IPS-15b (cell line): ENCODE data around the gene EML6.
"Not testable (repeated sequence)": the region's sequence is repeated elsewhere in the genome, so short reads cannot be mapped to it uniquely, and the experiment has no call there.

Source experiments
- H3K27me3 ChIP-seq: one replicate; pipeline ENCODE4 v1.6.1; 2013; ENCODE audit warnings: low read length; ENCODE audit not compliant: control insufficient read depth, insufficient read depth
- H3K36me3 ChIP-seq: one replicate; pipeline ENCODE4 v1.6.1; 2013; ENCODE audit warnings: low read length; ENCODE audit not compliant: control insufficient read depth, insufficient read depth
- H3K4me1 ChIP-seq: one replicate; pipeline ENCODE4 v1.6.1; 2013; ENCODE audit warnings: mild to moderate bottlenecking, low read length; ENCODE audit not compliant: control insufficient read depth, insufficient read depth
- H3K4me3 ChIP-seq: one replicate; pipeline ENCODE4 v1.5.1; 2013; ENCODE audit warnings: low read depth, low read length
- H3K9ac ChIP-seq: one replicate; pipeline ENCODE4 v1.6.1; 2013; ENCODE audit warnings: low read depth, mild to moderate bottlenecking, low read length
- H3K9me3 ChIP-seq: one replicate; pipeline ENCODE4 v1.6.1; 2013; ENCODE audit warnings: mild to moderate bottlenecking, low read length; ENCODE audit not compliant: control insufficient read depth, insufficient read depth

The EML6 gene

DNA sequence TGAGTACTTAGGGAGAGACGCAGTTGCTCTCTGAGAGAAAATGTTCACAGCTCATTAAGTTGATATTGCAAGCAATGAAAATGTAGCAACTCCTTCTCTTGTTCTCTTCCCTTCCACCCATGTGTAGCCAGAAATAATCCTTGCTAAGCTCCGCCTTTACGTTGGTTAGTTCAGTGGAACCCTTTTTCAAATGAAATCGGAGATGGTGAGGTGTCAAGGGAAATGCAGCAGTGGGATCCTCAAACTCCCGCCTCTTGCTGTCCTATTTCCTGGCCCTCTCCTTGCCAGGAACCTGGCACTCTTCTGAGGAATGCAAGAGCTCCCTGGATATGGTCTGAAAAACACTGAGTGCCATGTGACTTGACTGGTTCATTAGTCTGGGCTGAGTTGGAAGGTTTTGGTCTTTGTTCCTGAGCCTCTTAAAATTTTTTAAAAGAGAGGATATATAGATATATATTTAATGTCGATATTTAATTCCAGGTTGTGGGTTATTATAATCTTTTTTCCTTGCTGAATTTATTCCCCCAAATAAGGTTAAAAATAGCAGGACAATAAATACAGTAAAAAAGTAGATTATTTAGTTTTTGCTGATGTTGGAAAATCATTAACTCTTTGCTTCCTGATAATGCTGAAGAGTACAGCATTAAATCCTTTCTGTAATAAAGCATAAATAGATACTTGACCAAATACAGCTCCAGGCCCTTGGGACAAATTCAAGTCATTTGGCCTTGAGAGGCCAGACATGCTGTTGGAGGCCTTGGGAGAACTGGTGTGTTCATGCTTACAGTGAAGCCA is 116.2 kb downstream of the EML6 start:
- no peak overlapping the region for H3K9ac ChIP-seq
- no peaks in the 10 kb centered on the region for H3K27me3 ChIP-seq
- no peaks in the 10 kb centered on the region for H3K4me1 ChIP-seq
- no peaks in the 10 kb centered on the region for H3K36me3 ChIP-seq
- H3K4me3 ChIP-seq: no peak overlapping the region
- H3K9me3 ChIP-seq: no peaks in the 10 kb centered on the region

DNA sequence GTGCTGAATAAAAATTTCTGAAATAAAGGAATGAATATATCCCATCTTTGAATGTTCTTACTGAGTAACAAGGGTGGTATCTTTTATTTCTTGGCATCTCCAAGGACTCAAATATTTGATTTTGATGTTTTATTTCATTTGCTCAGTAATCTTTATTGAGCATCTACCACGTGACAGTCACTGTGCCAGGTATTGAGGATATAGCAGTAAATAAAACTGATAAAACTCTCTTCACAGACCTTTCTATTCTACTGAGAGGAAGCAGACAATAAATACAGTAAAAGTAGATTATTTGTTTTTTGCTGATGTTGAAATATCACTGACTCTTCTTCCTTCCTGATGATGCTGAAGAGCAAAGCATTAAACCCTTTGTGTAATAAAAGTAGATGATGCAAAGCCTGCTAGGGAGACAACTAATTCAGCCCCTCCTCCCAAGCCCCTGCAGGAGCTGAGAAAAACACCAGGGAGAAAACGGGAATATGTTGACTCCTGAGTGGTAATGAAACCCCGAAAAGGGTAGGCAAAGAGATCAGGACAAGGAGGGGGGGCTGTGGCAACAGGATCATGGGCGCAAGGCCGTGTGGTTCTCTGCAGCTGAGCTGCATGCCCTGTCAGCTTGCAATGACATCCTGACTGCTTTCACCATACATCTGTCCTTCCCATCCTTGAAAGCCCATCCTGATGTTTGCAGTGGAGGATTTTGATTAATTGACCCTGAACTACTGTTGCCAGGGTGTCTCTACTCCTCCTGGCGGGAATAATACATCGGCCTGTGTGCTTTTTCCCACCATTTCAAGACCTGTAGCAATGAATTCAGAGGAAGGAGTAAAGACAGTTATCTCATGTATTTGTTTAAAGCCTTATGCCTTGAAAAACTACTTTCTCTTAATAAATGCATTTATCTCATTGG is 117.4 kb downstream of the EML6 start:
- no peaks in the 10 kb centered on the region for H3K36me3 ChIP-seq
- H3K4me3 ChIP-seq: no peak overlapping the region
- peak overlapping the region; percentile 39 for H3K9ac ChIP-seq
- no peaks in the 10 kb centered on the region for H3K27me3 ChIP-seq
- H3K4me1 ChIP-seq: no peaks in the 10 kb centered on the region
- H3K9me3 ChIP-seq: no peaks in the 10 kb centered on the region

DNA sequence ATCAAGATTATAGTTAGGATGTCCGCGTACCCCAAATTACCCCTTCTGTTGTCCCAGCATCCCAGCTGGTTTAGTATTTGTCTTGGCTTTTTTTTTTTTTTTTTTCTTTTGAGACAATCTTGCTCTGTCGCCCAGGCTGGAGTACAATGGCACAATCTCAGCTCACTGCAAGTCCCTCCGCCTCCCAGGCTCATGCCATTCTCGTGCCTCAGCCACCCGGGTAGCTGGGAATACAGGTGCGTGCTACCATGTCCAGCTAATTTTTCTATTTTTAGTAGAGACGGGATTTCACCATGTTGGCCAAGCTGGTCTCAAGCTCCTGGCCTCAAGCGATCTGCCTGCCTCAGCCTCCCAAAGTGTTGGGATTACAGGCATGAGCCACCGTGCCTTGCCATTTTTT is 118.0 kb downstream of the EML6 start:
- H3K4me1 ChIP-seq, H3K9me3 ChIP-seq: not testable (repeated sequence)

DNA sequence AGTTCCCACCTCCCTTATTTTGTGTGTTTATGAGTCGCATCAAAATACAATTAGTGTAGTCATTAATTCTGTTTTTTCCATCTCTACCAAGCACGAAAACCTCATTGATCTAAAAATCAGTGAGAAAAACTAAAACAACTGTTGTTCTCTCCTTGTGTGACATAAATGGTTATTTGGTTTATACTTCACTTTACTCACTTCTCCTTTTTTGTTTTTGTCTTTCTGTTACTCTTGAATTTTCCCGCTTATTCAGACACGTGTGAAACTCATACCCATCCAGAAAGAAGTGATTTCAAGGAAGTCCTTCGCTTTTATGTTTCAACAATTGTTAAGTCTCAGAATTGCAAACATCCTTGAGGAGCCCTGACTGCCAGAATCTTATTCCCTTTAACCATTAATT is 121.6 kb downstream of the EML6 start:
- Histone ChIP-seq H3K4me1 (no peaks in the 10 kb centered on the region), H3K27me3 (no peaks in the 10 kb centered on the region), H3K4me3 (no peak overlapping the region), H3K9ac (no peak overlapping the region), H3K36me3 (no peaks in the 10 kb centered on the region), H3K9me3 (no peaks in the 10 kb centered on the region)

More for the DNA sequence above, 118.0 kb downstream of the EML6 start:
- H3K4me3 ChIP-seq, H3K9ac ChIP-seq, H3K27me3 ChIP-seq, H3K36me3 ChIP-seq: not testable (repeated sequence)

DNA sequence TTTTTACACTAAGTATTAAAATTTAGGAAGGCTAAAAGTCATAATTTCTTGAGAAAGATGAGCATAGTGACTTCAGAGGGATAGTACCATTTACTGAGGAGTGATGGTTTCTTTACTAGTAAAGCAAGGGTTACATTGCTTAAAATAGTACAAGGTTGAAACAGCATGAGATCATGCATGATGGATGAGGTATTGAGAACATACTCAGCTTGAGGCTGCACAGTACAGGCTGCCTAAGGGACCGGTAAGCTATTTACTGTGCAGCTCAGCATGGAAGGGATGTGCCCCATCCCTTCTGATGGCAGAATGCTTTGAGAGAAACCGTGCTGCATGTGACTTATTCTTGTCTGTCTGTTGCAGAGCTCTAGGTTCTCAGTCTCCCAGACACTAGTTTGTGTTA is 122.1 kb downstream of the EML6 start:
- Histone ChIP-seq H3K9me3 (no peaks in the 10 kb centered on the region), H3K36me3 (no peaks in the 10 kb centered on the region), H3K4me3 (no peak overlapping the region)

DNA sequence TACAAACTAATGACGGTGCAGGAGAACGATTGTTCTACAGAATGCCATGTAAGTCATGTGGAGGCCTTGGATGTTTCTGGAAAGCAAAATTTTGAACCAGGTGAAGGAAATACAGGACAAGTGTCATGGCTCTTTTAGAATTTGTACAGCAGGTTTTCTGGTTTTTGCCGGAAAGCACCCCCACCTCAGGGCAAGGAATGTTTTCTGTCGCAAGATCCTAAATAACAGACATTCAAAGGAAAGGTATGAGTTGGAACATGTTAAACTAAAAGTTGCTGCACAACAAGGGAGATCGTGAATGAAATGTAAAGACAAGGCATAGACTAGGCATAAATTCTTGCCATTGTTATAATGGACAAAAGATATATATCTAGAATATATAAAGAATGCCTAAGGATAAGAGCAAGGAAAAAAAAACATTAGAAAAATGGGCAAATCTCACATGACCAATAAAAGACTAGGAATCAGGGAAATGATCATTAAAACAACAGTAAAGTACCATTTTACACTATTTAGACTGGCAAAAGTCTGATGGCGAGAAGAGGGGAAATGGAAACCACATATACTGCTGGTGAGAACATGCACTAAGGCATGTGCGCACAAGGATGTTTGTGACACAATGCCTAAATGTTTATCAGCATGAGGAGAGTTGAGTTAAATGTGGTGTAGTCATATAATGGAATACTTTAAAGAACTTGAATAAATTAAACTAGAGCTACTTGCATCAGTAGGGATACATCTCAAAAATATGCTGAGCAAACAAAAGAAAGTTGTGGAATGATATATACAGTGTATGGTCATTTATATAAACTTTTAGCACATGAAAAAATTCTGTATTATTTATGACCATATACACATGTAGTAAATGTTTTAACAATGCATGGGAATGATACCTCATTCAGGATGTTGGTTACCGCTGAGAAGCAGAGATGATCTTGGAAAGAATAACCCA is 127.0 kb downstream of the EML6 start:
- Histone ChIP-seq H3K4me3 (no peak overlapping the region), H3K4me1 (no peaks in the 10 kb centered on the region), H3K36me3 (no peaks in the 10 kb centered on the region), H3K27me3 (no peaks in the 10 kb centered on the region), H3K9me3 (no peaks in the 10 kb centered on the region), H3K9ac (no peak overlapping the region)

More for the DNA sequence above, 122.1 kb downstream of the EML6 start:
- Histone ChIP-seq H3K9ac (no peak overlapping the region), H3K4me1 (no peaks in the 10 kb centered on the region), H3K27me3 (no peaks in the 10 kb centered on the region)

DNA sequence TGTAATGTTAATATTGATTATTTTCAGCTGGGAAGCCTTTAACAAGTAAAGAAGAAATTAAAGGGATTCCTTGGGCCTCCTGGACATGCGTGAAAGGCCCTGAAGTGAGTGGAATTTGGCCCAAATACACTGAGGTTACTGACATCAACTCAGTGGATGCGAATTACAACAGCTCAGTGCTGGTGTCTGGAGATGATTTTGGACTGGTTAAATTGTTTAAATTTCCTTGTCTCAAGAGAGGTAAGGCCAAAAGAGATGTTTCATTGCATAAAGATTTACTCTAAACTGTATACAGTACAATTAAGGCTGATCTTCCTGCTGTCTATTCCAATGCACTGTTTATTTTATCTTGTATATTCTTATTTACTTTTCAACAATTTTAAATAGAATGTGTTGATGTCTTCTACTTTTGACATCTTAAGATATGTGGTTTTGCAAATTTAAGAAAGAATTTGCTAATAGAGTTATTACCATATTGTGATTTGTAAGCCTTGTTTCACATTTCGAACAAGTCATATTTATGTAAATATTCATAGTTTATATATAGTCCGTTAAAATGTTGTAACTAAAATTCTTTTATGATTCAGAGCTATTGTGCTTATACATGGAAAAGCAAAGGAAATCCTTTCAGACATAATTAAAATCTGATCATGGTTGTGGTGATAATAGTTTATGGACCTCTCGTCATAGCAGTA is 130.3 kb downstream of the EML6 start:
- H3K9ac ChIP-seq: no peak overlapping the region
- no peaks in the 10 kb centered on the region for H3K4me1 ChIP-seq
- no peaks in the 10 kb centered on the region for H3K27me3 ChIP-seq
- H3K4me3 ChIP-seq: no peak overlapping the region
- no peaks in the 10 kb centered on the region for H3K9me3 ChIP-seq
- no peaks in the 10 kb centered on the region for H3K36me3 ChIP-seq

DNA sequence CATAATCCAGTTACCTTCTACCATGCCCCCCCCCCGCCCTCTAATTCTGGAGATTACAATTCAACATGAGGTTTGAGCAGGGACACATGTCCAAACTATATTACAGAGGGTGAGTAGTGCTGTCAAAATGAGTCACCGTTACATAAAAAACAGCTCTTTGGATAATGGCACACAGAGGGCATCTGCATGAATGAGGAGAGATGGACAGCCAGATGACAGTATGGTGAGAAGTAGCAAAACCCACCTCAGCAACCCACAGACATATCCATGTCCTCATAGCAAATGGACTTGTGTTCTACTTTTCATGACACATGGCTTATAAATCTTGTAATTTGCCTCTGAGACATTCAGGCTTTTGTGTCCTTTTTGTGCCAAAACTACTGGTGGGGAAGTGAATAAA is 132.0 kb downstream of the EML6 start:
- H3K36me3 ChIP-seq: no peaks in the 10 kb centered on the region
- no peaks in the 10 kb centered on the region for H3K27me3 ChIP-seq
- no peak overlapping the region for H3K4me3 ChIP-seq
- no peak overlapping the region for H3K9ac ChIP-seq
- H3K4me1 ChIP-seq: no peaks in the 10 kb centered on the region
- H3K9me3 ChIP-seq: no peaks in the 10 kb centered on the region

DNA sequence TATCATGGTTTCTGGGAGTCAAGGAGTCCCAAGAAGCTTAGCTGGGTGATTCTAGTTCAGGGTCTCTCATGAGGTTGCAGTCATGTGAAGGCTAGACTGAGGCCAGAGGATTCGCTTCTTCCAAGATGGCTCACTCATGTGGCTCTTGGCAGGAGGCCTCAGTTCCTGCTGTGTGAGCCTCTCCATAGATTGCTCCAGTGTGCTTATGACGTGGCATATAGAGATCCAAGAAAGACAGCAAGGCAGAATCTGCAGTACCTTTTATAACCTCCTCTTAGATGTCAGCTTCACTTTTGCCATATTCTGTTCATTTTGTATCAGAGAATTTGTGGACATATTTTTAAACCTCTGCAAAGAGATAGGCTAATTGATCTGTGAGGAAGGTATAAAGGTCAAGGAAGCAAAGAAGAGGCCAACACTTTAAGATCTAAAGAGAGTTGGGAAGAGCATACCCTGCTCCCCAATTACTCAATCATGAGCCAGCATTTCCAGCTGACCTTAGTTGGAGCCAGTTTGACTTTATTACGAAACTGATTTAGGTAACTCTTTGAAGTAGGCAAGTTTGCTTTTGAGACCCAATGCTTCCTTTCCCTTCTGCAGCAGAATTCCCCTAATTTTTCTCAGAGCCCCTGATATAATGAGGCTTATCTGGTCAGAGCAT is 134.7 kb downstream of the EML6 start:
- Histone ChIP-seq H3K4me1 (no peaks in the 10 kb centered on the region), H3K27me3 (no peaks in the 10 kb centered on the region), H3K9me3 (no peaks in the 10 kb centered on the region), H3K36me3 (no peaks in the 10 kb centered on the region), H3K9ac (no peak overlapping the region), H3K4me3 (no peak overlapping the region)

DNA sequence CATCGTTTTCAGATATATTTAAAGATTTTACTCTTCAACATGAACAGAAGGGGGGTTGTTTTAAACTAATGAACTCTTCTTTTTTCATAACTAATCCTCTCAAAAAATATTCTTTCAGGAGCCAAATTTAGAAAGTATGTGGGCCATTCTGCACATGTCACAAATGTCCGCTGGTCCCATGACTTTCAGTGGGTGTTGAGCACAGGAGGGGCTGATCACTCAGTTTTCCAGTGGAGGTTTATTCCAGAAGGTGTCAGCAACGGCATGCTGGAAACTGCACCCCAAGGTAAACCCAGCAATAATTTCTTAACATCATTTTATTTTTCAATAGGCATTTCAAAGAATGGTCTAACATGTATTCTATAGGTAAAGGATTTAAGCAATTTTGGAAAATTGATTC is 136.0 kb downstream of the EML6 start:
- Histone ChIP-seq H3K9ac (no peak overlapping the region), H3K9me3 (no peaks in the 10 kb centered on the region), H3K27me3 (no peaks in the 10 kb centered on the region), H3K4me1 (no peaks in the 10 kb centered on the region), H3K4me3 (no peak overlapping the region), H3K36me3 (no peaks in the 10 kb centered on the region)
